ENCODE results near the gene PPEF1. TPM values are rescaled to one million over a fixed set of nuclear protein-coding genes. Genes with fewer than 3 reads are reported as not detected.

The PPEF1 gene
- total RNA-seq, 1 experiment from 2014 or later: 0.52 TPM

DNA sequence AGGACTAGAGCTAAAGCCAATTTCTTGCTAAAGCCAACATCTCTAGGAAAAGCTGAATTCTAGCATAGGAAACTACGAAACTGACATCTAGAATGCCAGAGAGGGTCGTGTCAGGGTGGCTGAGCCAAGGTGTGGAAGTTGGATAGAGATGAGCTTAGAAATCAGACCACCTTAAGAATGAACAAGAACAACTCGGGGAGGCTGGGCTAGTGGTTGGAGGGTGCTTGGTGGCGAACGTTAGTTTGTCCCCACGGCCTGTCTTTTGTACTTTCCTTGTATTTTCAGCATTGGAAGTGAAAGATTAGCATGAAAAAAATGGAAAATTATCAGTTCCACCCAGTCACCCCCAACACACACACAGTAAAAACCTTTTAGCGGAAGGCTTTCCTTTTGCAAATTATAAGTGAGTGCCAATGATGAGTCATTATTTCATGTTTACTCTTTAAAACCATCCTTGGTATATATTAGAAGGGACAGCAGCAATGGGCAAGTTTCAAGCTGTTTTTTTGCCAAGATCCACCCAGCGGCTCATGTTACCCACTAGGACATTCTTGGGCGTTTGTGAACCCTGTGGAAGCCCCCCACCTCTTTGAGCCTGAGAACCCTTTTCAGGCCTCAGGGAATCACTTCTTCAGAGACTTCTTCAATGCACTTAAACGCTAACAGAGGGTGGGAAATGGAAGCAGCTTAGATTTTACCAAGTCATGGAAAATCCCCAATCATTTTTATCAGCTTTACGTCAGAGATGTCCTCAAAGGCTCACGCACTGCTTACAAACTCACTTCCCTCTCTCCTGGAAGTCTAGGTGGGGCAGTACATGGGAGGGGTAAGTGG lies 4.9 kb upstream of the PPEF1 start:
- Histone ChIP-seq H3T11ph (ENCODE audit: low read length) (no peak overlapping the region), H3K27me3 (ENCODE audit: insufficient read depth, low read length) (no peaks in the 10 kb centered on the region), H3K4ac (ENCODE audit: low read depth, low read length) (no peak overlapping the region), H4K8ac (replicated peaks; ENCODE audit: insufficient read length, low read depth, low read length) (no peak overlapping the region), H2BK5ac (ENCODE audit: insufficient read length, low read length) (no peak overlapping the region), H2BK120ac (ENCODE audit: low read depth, low read length, poor library complexity, severe bottlenecking) (no peak overlapping the region), H3K79me2 (ENCODE audit: insufficient read depth, low read length) (no peaks in the 10 kb centered on the region), H3K79me1 (ENCODE audit: insufficient read depth, low read depth, low read length, poor library complexity, severe bottlenecking) (no peaks in the 10 kb centered on the region), H2BK15ac (ENCODE audit: low read depth, low read length) (no peak overlapping the region), H3K9ac (ENCODE audit: extremely low read depth, insufficient read length, low read length) (no peak overlapping the region), H3K14ac (ENCODE audit: insufficient read depth, low read length) (no peak overlapping the region), H2BK20ac (ENCODE audit: low read depth, low read length, poor library complexity, severe bottlenecking) (no peak overlapping the region), H3K23ac (ENCODE audit: insufficient read length, low read depth, low read length) (no peak overlapping the region), H4K5ac (ENCODE audit: insufficient read length, low read depth, low read length) (no peak overlapping the region), H3K27ac (ENCODE audit: insufficient read length, low read depth, low read length) (no peak overlapping the region), H2AK5ac (ENCODE audit: insufficient read length, low read length) (no peak overlapping the region), H2BK12ac (ENCODE audit: insufficient read length, low read depth, low read length) (no peak overlapping the region), H3K4me1 (ENCODE audit: insufficient read depth, low read length) (no peaks in the 10 kb centered on the region), H4K20me1 (ENCODE audit: control insufficient read depth, insufficient read depth, insufficient read length) (no peaks in the 10 kb centered on the region), H3K23me2 (ENCODE audit: insufficient read length, low read depth, low read length, poor library complexity, severe bottlenecking) (no peaks in the 10 kb centered on the region), H3K56ac (ENCODE audit: insufficient read length, low read depth, low read length) (no peak overlapping the region), H3K18ac (ENCODE audit: insufficient read length, low read depth, low read length) (no peak overlapping the region), H3K4me2 (ENCODE audit: insufficient read depth, insufficient read length, low read length) (no peak overlapping the region), H3K9me3 (ENCODE audit: control insufficient read depth, low read depth, low read length) (peaks cover 35% of the 10 kb centered on the region), H2AFZ (ENCODE audit: low read length) (no peak overlapping the region), H4K91ac (ENCODE audit: insufficient read length, low read depth, low read length) (no peak overlapping the region)
- TF ChIP-seq, protein P1, sequence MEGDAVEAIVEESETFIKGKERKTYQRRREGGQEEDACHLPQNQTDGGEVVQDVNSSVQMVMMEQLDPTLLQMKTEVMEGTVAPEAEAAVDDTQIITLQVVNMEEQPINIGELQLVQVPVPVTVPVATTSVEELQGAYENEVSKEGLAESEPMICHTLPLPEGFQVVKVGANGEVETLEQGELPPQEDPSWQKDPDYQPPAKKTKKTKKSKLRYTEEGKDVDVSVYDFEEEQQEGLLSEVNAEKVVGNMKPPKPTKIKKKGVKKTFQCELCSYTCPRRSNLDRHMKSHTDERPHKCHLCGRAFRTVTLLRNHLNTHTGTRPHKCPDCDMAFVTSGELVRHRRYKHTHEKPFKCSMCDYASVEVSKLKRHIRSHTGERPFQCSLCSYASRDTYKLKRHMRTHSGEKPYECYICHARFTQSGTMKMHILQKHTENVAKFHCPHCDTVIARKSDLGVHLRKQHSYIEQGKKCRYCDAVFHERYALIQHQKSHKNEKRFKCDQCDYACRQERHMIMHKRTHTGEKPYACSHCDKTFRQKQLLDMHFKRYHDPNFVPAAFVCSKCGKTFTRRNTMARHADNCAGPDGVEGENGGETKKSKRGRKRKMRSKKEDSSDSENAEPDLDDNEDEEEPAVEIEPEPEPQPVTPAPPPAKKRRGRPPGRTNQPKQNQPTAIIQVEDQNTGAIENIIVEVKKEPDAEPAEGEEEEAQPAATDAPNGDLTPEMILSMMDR (conservative IDR thresholded peaks at IDR 0.05): no peak
- Mint-ChIP-seq H3K27me3 (ENCODE audit: low read depth) (peaks cover 2% of the 10 kb centered on the region), H3K4me1 (peaks cover 0 to 13% of the 10 kb centered on the region in 2 experiments; a peak in 2 of 4 replicates), H3K9me3 (peaks cover 65 to 70% of the 10 kb centered on the region in 2 experiments), H3K27ac (no peak overlapping the region), H3K4me3 (no peak overlapping the region), H3K36me3 (ENCODE audit: insufficient read depth in 1 of 3, low read depth in 3 of 3) (peaks cover 0 to 3% (median 1%) of the 10 kb centered on the region in 3 experiments; a peak in 2 of 7 replicates)
- DNase-seq: no peak
- WGBS (ENCODE audit: extremely low coverage, insufficient read length, low lambda C conversion rate): no CpG with 5 or more reads among the region's 12 CpGs

Data from H9 (cell line).